ENCODE results near the gene APBB2.

Gene APBB2

DNA sequence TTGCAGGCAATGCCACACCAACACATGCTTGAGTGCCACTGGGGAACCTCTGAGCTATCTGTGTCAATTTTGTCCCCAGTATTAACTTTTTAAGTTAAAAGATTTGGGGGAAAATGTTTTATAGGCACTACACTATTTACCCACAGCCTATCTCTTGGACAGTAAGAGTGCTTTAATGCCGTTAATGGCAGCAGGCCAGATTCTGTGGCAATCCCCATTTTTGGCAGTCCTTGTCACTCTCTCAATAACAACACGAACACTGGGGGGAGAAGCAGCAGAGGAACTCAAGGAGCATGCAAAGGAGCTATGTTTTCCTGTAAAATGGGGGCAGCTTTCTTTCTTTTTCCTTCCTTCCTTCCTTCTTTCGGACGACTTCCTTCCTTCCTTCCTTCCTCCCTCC lies 296.0 kb downstream of the APBB2 start:
- Histone ChIP-seq H3K79me2 (ENCODE audit: insufficient read depth, low read length) (no peaks in the 10 kb centered on the region), H3K36me3 (ENCODE audit: insufficient read depth, low read length) (no peaks in the 10 kb centered on the region), H3K9ac (ENCODE audit: low read length) (no peak overlapping the region), H3K4me2 (ENCODE audit: low read length) (no peak overlapping the region), H3K27ac (ENCODE audit: low read depth, low read length, poor library complexity, severe bottlenecking) (no peak overlapping the region), H3K4me1 (ENCODE audit: insufficient read depth, low read length, severe bottlenecking) (no peaks in the 10 kb centered on the region), H3F3A (ENCODE audit: insufficient read depth, low read length) (no peaks in the 10 kb centered on the region), H3K27me3 (ENCODE audit: insufficient read depth, low read length) (peaks cover 5% of the 10 kb centered on the region; the same call in 1 of the 2 replicates), H3K9me3 (ENCODE audit: low read length) (no peaks in the 10 kb centered on the region), H3K4me3 (ENCODE audit: low read depth, low read length, poor library complexity, severe bottlenecking) (no peak overlapping the region), H4K20me1 (ENCODE audit: insufficient read depth, low read length) (no peaks in the 10 kb centered on the region), H2AFZ (ENCODE audit: low read length) (no peak overlapping the region), H3K9me2 (ENCODE audit: low read depth, low read length) (no peaks in the 10 kb centered on the region)
- TF ChIP-seq EZH2 (IDR thresholded peaks at IDR 0.05; ENCODE audit: borderline replicate concordance, low read length), result no peak
- TF ChIP-seq, protein P1, sequence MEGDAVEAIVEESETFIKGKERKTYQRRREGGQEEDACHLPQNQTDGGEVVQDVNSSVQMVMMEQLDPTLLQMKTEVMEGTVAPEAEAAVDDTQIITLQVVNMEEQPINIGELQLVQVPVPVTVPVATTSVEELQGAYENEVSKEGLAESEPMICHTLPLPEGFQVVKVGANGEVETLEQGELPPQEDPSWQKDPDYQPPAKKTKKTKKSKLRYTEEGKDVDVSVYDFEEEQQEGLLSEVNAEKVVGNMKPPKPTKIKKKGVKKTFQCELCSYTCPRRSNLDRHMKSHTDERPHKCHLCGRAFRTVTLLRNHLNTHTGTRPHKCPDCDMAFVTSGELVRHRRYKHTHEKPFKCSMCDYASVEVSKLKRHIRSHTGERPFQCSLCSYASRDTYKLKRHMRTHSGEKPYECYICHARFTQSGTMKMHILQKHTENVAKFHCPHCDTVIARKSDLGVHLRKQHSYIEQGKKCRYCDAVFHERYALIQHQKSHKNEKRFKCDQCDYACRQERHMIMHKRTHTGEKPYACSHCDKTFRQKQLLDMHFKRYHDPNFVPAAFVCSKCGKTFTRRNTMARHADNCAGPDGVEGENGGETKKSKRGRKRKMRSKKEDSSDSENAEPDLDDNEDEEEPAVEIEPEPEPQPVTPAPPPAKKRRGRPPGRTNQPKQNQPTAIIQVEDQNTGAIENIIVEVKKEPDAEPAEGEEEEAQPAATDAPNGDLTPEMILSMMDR (IDR thresholded peaks at IDR 0.05; ENCODE audit: low read length), result no peak

GRCh38 chr4:40916880-40917279 lies 297.5 kb downstream of the APBB2 start:
- Histone ChIP-seq H3K9me3 (ENCODE audit: low read length) (no peaks in the 10 kb centered on the region), H3K4me2 (ENCODE audit: low read length) (no peak overlapping the region), H3K27me3 (ENCODE audit: insufficient read depth, low read length) (peaks cover 5% of the 10 kb centered on the region; the same call in 1 of the 2 replicates), H3K9me2 (ENCODE audit: low read depth, low read length) (no peaks in the 10 kb centered on the region), H3K4me1 (ENCODE audit: insufficient read depth, low read length, severe bottlenecking) (no peaks in the 10 kb centered on the region), H3K27ac (ENCODE audit: low read depth, low read length, poor library complexity, severe bottlenecking) (no peak overlapping the region), H2AFZ (ENCODE audit: low read length) (no peak overlapping the region), H3K9ac (ENCODE audit: low read length) (no peak overlapping the region), H3F3A (ENCODE audit: insufficient read depth, low read length) (no peaks in the 10 kb centered on the region), H4K20me1 (ENCODE audit: insufficient read depth, low read length) (no peaks in the 10 kb centered on the region), H3K79me2 (ENCODE audit: insufficient read depth, low read length) (no peaks in the 10 kb centered on the region), H3K36me3 (ENCODE audit: insufficient read depth, low read length) (no peaks in the 10 kb centered on the region), H3K4me3 (ENCODE audit: low read depth, low read length, poor library complexity, severe bottlenecking) (no peak overlapping the region)
- no peak for TF ChIP-seq EZH2 (IDR thresholded peaks at IDR 0.05; ENCODE audit: borderline replicate concordance, low read length)
- TF ChIP-seq, protein P1 (IDR thresholded peaks at IDR 0.05; ENCODE audit: low read length), result peak; percentile 61

- Histone ChIP-seq H3K9ac (ENCODE audit: low read length) (no peak overlapping the region), H3K4me2 (ENCODE audit: low read length) (no peak overlapping the region), H3F3A (ENCODE audit: insufficient read depth, low read length) (no peaks in the 10 kb centered on the region), H3K27me3 (ENCODE audit: insufficient read depth, low read length) (peaks cover 5% of the 10 kb centered on the region; the same call in 1 of the 2 replicates), H3K36me3 (ENCODE audit: insufficient read depth, low read length) (no peaks in the 10 kb centered on the region), H4K20me1 (ENCODE audit: insufficient read depth, low read length) (no peaks in the 10 kb centered on the region), H3K27ac (ENCODE audit: low read depth, low read length, poor library complexity, severe bottlenecking) (no peak overlapping the region), H3K4me3 (ENCODE audit: low read depth, low read length, poor library complexity, severe bottlenecking) (no peak overlapping the region), H3K9me3 (ENCODE audit: low read length) (no peaks in the 10 kb centered on the region), H3K9me2 (ENCODE audit: low read depth, low read length) (no peaks in the 10 kb centered on the region), H3K4me1 (ENCODE audit: insufficient read depth, low read length, severe bottlenecking) (no peaks in the 10 kb centered on the region), H3K79me2 (ENCODE audit: insufficient read depth, low read length) (no peaks in the 10 kb centered on the region), H2AFZ (ENCODE audit: low read length) (no peak overlapping the region)
- TF ChIP-seq, protein P1 (IDR thresholded peaks at IDR 0.05; ENCODE audit: low read length), result no peak
- TF ChIP-seq EZH2 (IDR thresholded peaks at IDR 0.05; ENCODE audit: borderline replicate concordance, low read length), result no peak
Observed at GRCh38 chr4:40916218-40916555, 298.2 kb downstream of the APBB2 start.

Measured in OCI-LY1 (cell line).